A549 (cell line): Measurements from ENCODE around the gene NRXN2.

ENCODE experiments used
- CHD2 ChIP-seq: fragments of 150-350 bp; IDR thresholded peaks from 2 replicates; pipeline ENCODE4 v1.6.1; 2014; ENCODE audit warnings: low read length; ENCODE audit not compliant: partially characterized antibody
- CTCF ChIP-seq: fragments of >200 bp; sonication (Bioruptor Twin); formaldehyde crosslinking; IDR thresholded peaks from 3 replicates; pipeline ENCODE4 v1.5.1; 2016
- EP300 ChIP-seq, 2 experiments: fragments of >200 bp; sonication (Bioruptor Twin); formaldehyde crosslinking; IDR thresholded peaks; 2 replicates in 1 of 2; 3 replicates in 1 of 2; pipeline ENCODE4 v1.6.1; 2016 to 2017
- JUNB ChIP-seq: fragments of >200 bp; sonication (Bioruptor Twin); formaldehyde crosslinking; IDR thresholded peaks from 2 replicates; pipeline ENCODE4 v1.6.1; 2016
- MAZ ChIP-seq: fragments of 150-350 bp; IDR thresholded peaks from 2 replicates; pipeline ENCODE4 v1.6.1; 2014; ENCODE audit warnings: antibody characterized with exemption, low read depth, low read length, borderline replicate concordance
- MYC ChIP-seq: IDR thresholded peaks from 2 replicates; pipeline ENCODE4 v1.6.1; 2012; ENCODE audit warnings: mild to moderate bottlenecking, inconsistent platforms, low read length, improper control_type of control experiment, borderline replicate concordance
- NR3C1 ChIP-seq: fragments of >200 bp; sonication (Bioruptor Twin); formaldehyde crosslinking; IDR thresholded peaks from 3 replicates; pipeline ENCODE4 v1.6.1; 2017
- POLR2A ChIP-seq: IDR thresholded peaks from 2 replicates; pipeline ENCODE4 v1.6.1; 2012; ENCODE audit warnings: mild to moderate bottlenecking, low read length
- SMC3 ChIP-seq: fragments of >200 bp; sonication (Bioruptor Twin); formaldehyde crosslinking; IDR thresholded peaks from 3 replicates; pipeline ENCODE4 v1.6.1; 2018; ENCODE audit warnings: inconsistent platforms
- TF ChIP-seq, protein P1 (sequence below): IDR thresholded peaks from 2 replicates; pipeline ENCODE4 v1.6.1; 2012; ENCODE audit warnings: low read depth, borderline replicate concordance
- TF ChIP-seq, protein P2 (sequence below): fragments of 450-650 bp; IDR thresholded peaks from 2 replicates; pipeline ENCODE4 v1.6.1; 2014; ENCODE audit warnings: antibody characterized with exemption

GRCh38 chr11:64614917-64615316 is 108.1 kb downstream of the NRXN2 start:
- TF ChIP-seq JUNB, result no peak
- TF ChIP-seq CTCF, result no peak
- no peak for TF ChIP-seq NR3C1
- TF ChIP-seq MYC, result no peak
- no peak for TF ChIP-seq EP300 (IDR thresholded peaks at IDR 0.05)
- no peak for TF ChIP-seq MAZ
- TF ChIP-seq, protein P1, sequence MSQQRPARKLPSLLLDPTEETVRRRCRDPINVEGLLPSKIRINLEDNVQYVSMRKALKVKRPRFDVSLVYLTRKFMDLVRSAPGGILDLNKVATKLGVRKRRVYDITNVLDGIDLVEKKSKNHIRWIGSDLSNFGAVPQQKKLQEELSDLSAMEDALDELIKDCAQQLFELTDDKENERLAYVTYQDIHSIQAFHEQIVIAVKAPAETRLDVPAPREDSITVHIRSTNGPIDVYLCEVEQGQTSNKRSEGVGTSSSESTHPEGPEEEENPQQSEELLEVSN, result no peak
- no peak for TF ChIP-seq POLR2A
- TF ChIP-seq, protein P2, sequence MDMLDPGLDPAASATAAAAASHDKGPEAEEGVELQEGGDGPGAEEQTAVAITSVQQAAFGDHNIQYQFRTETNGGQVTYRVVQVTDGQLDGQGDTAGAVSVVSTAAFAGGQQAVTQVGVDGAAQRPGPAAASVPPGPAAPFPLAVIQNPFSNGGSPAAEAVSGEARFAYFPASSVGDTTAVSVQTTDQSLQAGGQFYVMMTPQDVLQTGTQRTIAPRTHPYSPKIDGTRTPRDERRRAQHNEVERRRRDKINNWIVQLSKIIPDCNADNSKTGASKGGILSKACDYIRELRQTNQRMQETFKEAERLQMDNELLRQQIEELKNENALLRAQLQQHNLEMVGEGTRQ, result no peak
- TF ChIP-seq SMC3, result no peak
- no peak for TF ChIP-seq CHD2
